HepG2 (cell line): Measurements from ENCODE around the gene FLYWCH1. TPM values are rescaled to one million over a fixed set of nuclear protein-coding genes. Genes with fewer than 3 reads are reported as not detected.

ENCODE experiments used
- ATAC-seq: fragments of 200-7000 bp; cut with Tn5 transposase; 3 replicates; pipeline ENCODE4 v1.9.1; 2020; ENCODE audit warnings: mild to moderate bottlenecking, moderate library complexity
- BruUV-seq: library from RNA; stranded (reverse); fragments of 400-500 nt; replicated peaks from 2 replicates; lab custom pipeline; 2021; lab: Mats Ljungman, UMichigan
- CTCF ChIA-PET: fragments of 300-600 bp; formaldehyde crosslinking; extraction: SDS; loops from one replicate; lab custom pipeline; 2021; ENCODE audit warnings: low total read pairs, inconsistent platforms, low intra/inter-chr PET ratio; lab: Yijun Ruan, JAX
- POLR2A ChIA-PET: fragments of 350-600 bp; sonication (Branson Sonifier 250); formaldehyde crosslinking; loops from one replicate; lab custom pipeline; 2020; ENCODE audit warnings: antibody characterized with exemption, inconsistent platforms; lab: Yijun Ruan, JAX
- DNase-seq: peaks from one replicate; pipeline ENCODE4 v3.0.0-alpha.2; 2015; ENCODE audit warnings: low spot score
- FAIRE-seq: peaks from 3 replicates; lab custom pipeline; 2011; peaks lifted over from hg19 to GRCh38; lab: Jason Lieb, UNC
- H2AFZ ChIP-seq: one replicate; pipeline ENCODE4 v1.6.1; 2011; ENCODE audit warnings: low read length, inconsistent platforms
- H3K27ac ChIP-seq: fragments of 300-600 bp; 3 replicates; pipeline ENCODE4 v1.8.0; 2011; ENCODE audit warnings: mixed run types, mild to moderate bottlenecking, mixed read lengths, low read length, inconsistent platforms; ENCODE audit not compliant: insufficient read depth; ENCODE audit errors: extremely low read length
- H3K27me3 ChIP-seq, 2 experiments: fragments of 200-600 bp in 1 of 2; 2 replicates in 1 of 2; 3 replicates in 1 of 2; pipeline versions ENCODE4 v1.6.0 to v1.8.0; 2011; ENCODE audit warnings: low read length in 2 of 2, mild to moderate bottlenecking in 2 of 2, moderate library complexity in 2 of 2, inconsistent platforms in 1 of 2; ENCODE audit not compliant: insufficient read depth in 2 of 2, control insufficient read depth in 1 of 2
- H3K36me3 ChIP-seq, 2 experiments: fragments of 200-600 bp in 1 of 2; replicated peaks in 1 of 2; 2 replicates in 1 of 2; 3 replicates in 1 of 2; pipeline versions ENCODE4 v1.5.1 to v1.8.0; 2011; ENCODE audit warnings: low read length in 2 of 2, inconsistent platforms in 1 of 2; ENCODE audit not compliant: insufficient read depth in 2 of 2, control insufficient read depth in 1 of 2
- H3K4me1 ChIP-seq: 2 replicates; pipeline ENCODE4 v1.5.1; 2012; ENCODE audit warnings: low read length, inconsistent platforms; ENCODE audit not compliant: insufficient read depth
- H3K4me2 ChIP-seq: 2 replicates; pipeline ENCODE4 v1.6.0; 2011; ENCODE audit warnings: low read depth, low read length, inconsistent platforms
- H3K4me3 ChIP-seq, 3 experiments: fragments of 200-600 bp in 1 of 3; sonication (generic), shearing (Covaris generic) in 1 of 3; replicated peaks in 1 of 3; 2 replicates each; pipeline ENCODE4 v1.5.1; 2011 to 2016; ENCODE audit warnings: low read length in 3 of 3, inconsistent platforms in 2 of 3, low read depth in 2 of 3, mild to moderate bottlenecking in 2 of 3, control low read depth in 1 of 3, mixed read lengths in 1 of 3; ENCODE audit not compliant: insufficient read depth in 1 of 3
- H3K79me2 ChIP-seq: one replicate; pipeline ENCODE4 v1.6.1; 2011; ENCODE audit warnings: low read length, inconsistent platforms; ENCODE audit not compliant: insufficient read depth
- H3K9ac ChIP-seq: 2 replicates; pipeline ENCODE4 v1.6.0; 2011; ENCODE audit warnings: mild to moderate bottlenecking, low read depth, low read length, inconsistent platforms; ENCODE audit not compliant: insufficient read depth
- H3K9me3 ChIP-seq: 2 replicates; pipeline ENCODE4 v1.5.1; 2012; ENCODE audit warnings: mild to moderate bottlenecking, low read length
- H4K20me1 ChIP-seq: 2 replicates; pipeline ENCODE4 v1.6.0; 2011; ENCODE audit warnings: inconsistent platforms, mild to moderate bottlenecking, low read length, moderate library complexity; ENCODE audit not compliant: insufficient read depth
- DNMT1 ChIP-seq: sonication (generic); formaldehyde crosslinking; IDR thresholded peaks from 2 replicates; pipeline ENCODE4 v1.5.1; 2020; ENCODE audit warnings: mild to moderate bottlenecking, missing genetic modification reagents
- DRAP1 ChIP-seq: IDR thresholded peaks from 2 replicates; pipeline ENCODE4 v1.6.1; 2016; ENCODE audit warnings: missing genetic modification reagents, missing compliant biosample characterization
- EEA1 ChIP-seq: sonication (generic); formaldehyde crosslinking; IDR thresholded peaks from 2 replicates; pipeline ENCODE4 v1.5.1; 2020; ENCODE audit warnings: mild to moderate bottlenecking, missing genetic modification reagents, borderline replicate concordance
- FOXM1 ChIP-seq: sonication (generic); formaldehyde crosslinking; IDR thresholded peaks from 2 replicates; pipeline ENCODE4 v1.5.0; 2020; ENCODE audit warnings: missing genetic modification reagents
- KLF16 ChIP-seq, 2 experiments: sonication (generic) in 1 of 2; formaldehyde crosslinking in 1 of 2; IDR thresholded peaks; 2 replicates each; pipeline versions ENCODE4 v1.6.1 to v1.8.0; 2016 to 2023; ENCODE audit warnings: missing genetic modification reagents in 2 of 2, missing compliant biosample characterization in 1 of 2
- MYC ChIP-seq: sonication (generic); formaldehyde crosslinking; IDR thresholded peaks from 2 replicates; pipeline ENCODE4 v1.9.0; 2021; ENCODE audit warnings: missing genetic modification reagents, borderline replicate concordance
- NFYB ChIP-seq: sonication (generic); formaldehyde crosslinking; IDR thresholded peaks from 2 replicates; pipeline ENCODE4 v1.4.0; 2020; ENCODE audit warnings: missing genetic modification reagents
- PAWR ChIP-seq: sonication (generic); formaldehyde crosslinking; IDR thresholded peaks from 2 replicates; pipeline ENCODE4 v1.4.0; 2020; ENCODE audit warnings: missing genetic modification reagents, mild to moderate bottlenecking, borderline replicate concordance
- PHF21A ChIP-seq: sonication (generic); formaldehyde crosslinking; IDR thresholded peaks from 2 replicates; pipeline ENCODE4 v1.5.0; 2020; ENCODE audit warnings: mild to moderate bottlenecking, missing genetic modification reagents
- RAD21 ChIP-seq: fragments of 450-650 bp; formaldehyde crosslinking; IDR thresholded peaks from 2 replicates; pipeline ENCODE4 v1.5.0; 2020; ENCODE audit warnings: mild to moderate bottlenecking
- TFDP1 ChIP-seq: IDR thresholded peaks from 2 replicates; pipeline ENCODE4 v1.6.1; 2016; ENCODE audit warnings: missing compliant biosample characterization, missing genetic modification reagents, borderline replicate concordance
- THAP9 ChIP-seq: sonication (generic); formaldehyde crosslinking; IDR thresholded peaks from 2 replicates; pipeline ENCODE4; 2020; ENCODE audit warnings: missing genetic modification reagents, mild to moderate bottlenecking, borderline replicate concordance
- ZFP36L1 ChIP-seq: sonication (generic); formaldehyde crosslinking; IDR thresholded peaks from 2 replicates; pipeline ENCODE4 v1.8.0; 2022; ENCODE audit warnings: mild to moderate bottlenecking, missing genetic modification reagents, moderate library complexity
- ZNF260 ChIP-seq: sonication (generic); formaldehyde crosslinking; IDR thresholded peaks from 2 replicates; pipeline ENCODE4 v1.4.0; 2020; ENCODE audit warnings: missing genetic modification reagents, low read depth, mild to moderate bottlenecking, borderline replicate concordance
- ZNF275 ChIP-seq: sonication (generic); formaldehyde crosslinking; IDR thresholded peaks from 2 replicates; pipeline ENCODE4 v1.8.0; 2022; ENCODE audit warnings: missing genetic modification reagents, mild to moderate bottlenecking, inconsistent platforms, borderline replicate concordance
- ZNF329 ChIP-seq: sonication (generic); formaldehyde crosslinking; IDR thresholded peaks from 2 replicates; pipeline ENCODE4 v1.9.0; 2021; ENCODE audit warnings: low read depth, mild to moderate bottlenecking, missing genetic modification reagents
- ZNF33A ChIP-seq: sonication (generic); formaldehyde crosslinking; IDR thresholded peaks from 2 replicates; pipeline ENCODE4 v1.5.1; 2020; ENCODE audit warnings: missing genetic modification reagents, mild to moderate bottlenecking, moderate library complexity, borderline replicate concordance
- ZNF451 ChIP-seq: sonication (generic); formaldehyde crosslinking; IDR thresholded peaks from 2 replicates; pipeline ENCODE4 v1.5.0; 2020; ENCODE audit warnings: mild to moderate bottlenecking, missing genetic modification reagents
- ZNF672 ChIP-seq: sonication (generic); formaldehyde crosslinking; IDR thresholded peaks from 2 replicates; pipeline ENCODE4 v1.8.1; 2022; ENCODE audit warnings: missing genetic modification reagents
- ZNF761 ChIP-seq: sonication (generic); formaldehyde crosslinking; conservative IDR thresholded peaks from 2 replicates; pipeline ENCODE4 v1.4.0; 2020; ENCODE audit warnings: mild to moderate bottlenecking, missing genetic modification reagents
- WGBS: methylation state at CpG from one replicate; pipeline ENCODE4 v1.1.6; 2017; ENCODE audit warnings: low lambda C conversion rate; 5-methylcytosine and 5-hydroxymethylcytosine counted together
- in situ Hi-C: cut with HindIII; loops from 2 replicates; pipeline ENCODE4 v1.10.0; 2017; ENCODE audit warnings: low pct_unique_long_range_greater_than_20kb; ENCODE audit not compliant: extremely low pct_ligation_motif_present
- intact Hi-C: fragments of 100-400 bp; cut with micrococcal nuclease; formaldehyde crosslinking; loops from one replicate; pipeline ENCODE4 v1.10.0; 2022; ENCODE audit not compliant: unreplicated experiment
- polyA plus RNA-seq, 8 experiments: library from polyadenylated mRNA; depleted of rRNA in 3 of 8; stranded (reverse) in 7 of 8; unstranded in 1 of 8; fragments of >200 nt; fragmentation: Illumina TruSeq in 4 of 8; extraction: Trizol in 4 of 8; gene quantifications; 2 replicates each; pipeline versions ENCODE4 v1.2.1 to v1.2.3, GENCODE V29; 2011 to 2016; ENCODE audit warnings: low read depth in 4 of 8, missing spikeins in 1 of 8, mixed read lengths in 1 of 8; ENCODE audit not compliant: insufficient read depth in 1 of 8
- total RNA-seq, 5 experiments: library from RNA; depleted of rRNA; stranded (reverse); fragments of >200 nt; fragmentation: Illumina TruSeq; extraction: Trizol; gene quantifications; 2 replicates each; pipeline ENCODE4 v1.2.3, GENCODE V29; 2016; ENCODE audit warnings: low read depth in 1 of 5

The FLYWCH1 gene
- total and polyA plus RNA-seq, 2 of the 13 experiments (the other 11 are each of a cell fraction or from before 2014, with no cell fraction given): 7.3 to 12.4 TPM

GRCh38 chr16:2865651-2866050 lies 46.1 kb upstream of the FLYWCH1 start (continued):
- TF ChIP-seq PAWR (CRISPR knock-in tag) (no peak), PHF21A (no peak), NFYB (CRISPR knock-in tag) (no peak), KLF16 (CRISPR knock-in tag; IDR thresholded peaks at IDR 0.05) (no peak), ZNF33A (CRISPR knock-in tag) (no peak), ZNF260 (no peak)

- in situ Hi-C loops: no loop called here
- Histone ChIP-seq H3K79me2 (no peaks in the 10 kb centered on the region), H4K20me1 (no peaks in the 10 kb centered on the region), H3K4me1 (peaks cover 29% of the 10 kb centered on the region), H3K27ac (no peak overlapping the region), H3K27me3 (peaks cover 0 to 7% of the 10 kb centered on the region in 2 experiments; a peak in 1 of 5 replicates), H3K9ac (no peak overlapping the region), H2AFZ (no peak overlapping the region), H3K4me2 (no peak overlapping the region), H3K36me3 (no peaks in the 10 kb centered on the region), H3K9me3 (no peaks in the 10 kb centered on the region), H3K4me3 (no peak overlapping the region)
- DNase-seq (no peak), FAIRE-seq (no peak), ATAC-seq (no peak)
- ChIA-PET POLR2A (interaction anchor here (2.4 kb wide), 1 partner anchor 40 kb away, joined by 28 read pairs; no protein-coding TSS in a partner anchor), CTCF (no interaction called here)
- WGBS: 48% methylated on average over 3 of the region's 4 CpGs
- intact Hi-C loops: loop anchor here (5.0 kb wide), 1 partner anchor 46 kb away; the partner anchor contains the start of gene FLYWCH1
- BruUV-seq: no TSS peak
- no peak for TF ChIP-seq THAP9 (CRISPR knock-in tag)
- no peak for TF ChIP-seq ZNF672
- TF ChIP-seq DRAP1 (CRISPR knock-in tag): no peak
- TF ChIP-seq EEA1 (CRISPR knock-in tag): no peak
- no peak for TF ChIP-seq ZNF275 (CRISPR knock-in tag)
- no peak for TF ChIP-seq ZNF761 (CRISPR knock-in tag)
- no peak for TF ChIP-seq RAD21 (CRISPR knock-in tag)
- TF ChIP-seq ZFP36L1 (CRISPR knock-in tag): no peak
- TF ChIP-seq MYC (CRISPR knock-in tag): no peak
- no peak for TF ChIP-seq DNMT1 (CRISPR knock-in tag)
- no peak for TF ChIP-seq FOXM1 (CRISPR knock-in tag)
- no peak for TF ChIP-seq TFDP1 (CRISPR knock-in tag)
- TF ChIP-seq ZNF329 (CRISPR knock-in tag): no peak
- no peak for TF ChIP-seq ZNF451 (CRISPR knock-in tag)
Measured at GRCh38 chr16:2866431-2866830, 45.3 kb upstream of the FLYWCH1 start.
